Panc1 (cell line): Measurements from ENCODE around the gene MMP3.

Experiments used
- POLR2AphosphoS5 ChIP-seq: IDR thresholded peaks from 2 replicates; pipeline ENCODE4 v1.6.1; 2012; ENCODE audit warnings: mild to moderate bottlenecking, low read depth, low read length, moderate library complexity
- SIN3A ChIP-seq: IDR thresholded peaks from 2 replicates; pipeline ENCODE4 v1.6.1; 2012; ENCODE audit warnings: low read depth, mild to moderate bottlenecking, low read length, moderate library complexity, borderline replicate concordance; ENCODE audit not compliant: insufficient read depth
- TCF7L2 ChIP-seq: IDR thresholded peaks from 2 replicates; pipeline ENCODE4 v1.6.1; 2011; ENCODE audit warnings: mild to moderate bottlenecking, low read depth, low read length, inconsistent platforms
- TF ChIP-seq, protein P1 (sequence below): fragments of 450-650 bp; IDR thresholded peaks from 2 replicates; pipeline ENCODE4 v1.5.1; 2017; ENCODE audit warnings: mild to moderate bottlenecking
- TF ChIP-seq, protein P2 (sequence below), 2 experiments: IDR thresholded peaks; 2 replicates each; pipeline ENCODE4 v1.6.1; 2011 to 2012; ENCODE audit warnings: low read depth in 2 of 2, control low read depth in 1 of 2, low read length in 1 of 2, mild to moderate bottlenecking in 1 of 2, moderate library complexity in 1 of 2; ENCODE audit not compliant: insufficient read depth in 1 of 2

DNA sequence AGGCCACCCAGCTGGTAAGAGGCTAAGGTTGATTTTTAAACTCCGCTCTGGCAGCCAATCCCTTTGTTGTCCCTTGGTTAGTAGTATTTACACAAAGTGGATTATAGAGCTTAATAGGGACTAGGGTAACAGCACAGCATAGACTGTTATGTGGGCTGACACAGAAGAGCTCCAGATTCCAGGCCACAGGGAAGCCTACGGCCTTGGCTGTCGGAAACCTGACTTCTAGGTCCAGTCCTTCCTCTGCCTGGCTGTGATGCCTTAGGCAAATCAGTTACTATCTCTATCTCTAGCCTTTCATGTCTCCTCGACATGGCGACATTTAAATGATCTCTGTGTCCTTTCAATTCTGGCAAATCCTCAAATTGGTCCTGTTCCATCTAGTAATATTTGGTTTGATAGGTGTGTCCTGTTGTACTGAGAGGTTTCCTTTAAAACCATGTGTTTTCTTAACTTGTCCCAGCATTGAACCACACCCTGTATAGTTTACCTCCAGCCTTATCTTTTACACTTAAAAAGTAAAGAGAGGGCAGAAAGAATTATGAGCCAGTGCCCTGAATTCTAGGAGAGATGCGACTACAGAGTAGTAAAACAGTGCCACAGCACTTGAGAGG, 49.6 kb downstream of the MMP3 start:
- TF ChIP-seq, protein P1, sequence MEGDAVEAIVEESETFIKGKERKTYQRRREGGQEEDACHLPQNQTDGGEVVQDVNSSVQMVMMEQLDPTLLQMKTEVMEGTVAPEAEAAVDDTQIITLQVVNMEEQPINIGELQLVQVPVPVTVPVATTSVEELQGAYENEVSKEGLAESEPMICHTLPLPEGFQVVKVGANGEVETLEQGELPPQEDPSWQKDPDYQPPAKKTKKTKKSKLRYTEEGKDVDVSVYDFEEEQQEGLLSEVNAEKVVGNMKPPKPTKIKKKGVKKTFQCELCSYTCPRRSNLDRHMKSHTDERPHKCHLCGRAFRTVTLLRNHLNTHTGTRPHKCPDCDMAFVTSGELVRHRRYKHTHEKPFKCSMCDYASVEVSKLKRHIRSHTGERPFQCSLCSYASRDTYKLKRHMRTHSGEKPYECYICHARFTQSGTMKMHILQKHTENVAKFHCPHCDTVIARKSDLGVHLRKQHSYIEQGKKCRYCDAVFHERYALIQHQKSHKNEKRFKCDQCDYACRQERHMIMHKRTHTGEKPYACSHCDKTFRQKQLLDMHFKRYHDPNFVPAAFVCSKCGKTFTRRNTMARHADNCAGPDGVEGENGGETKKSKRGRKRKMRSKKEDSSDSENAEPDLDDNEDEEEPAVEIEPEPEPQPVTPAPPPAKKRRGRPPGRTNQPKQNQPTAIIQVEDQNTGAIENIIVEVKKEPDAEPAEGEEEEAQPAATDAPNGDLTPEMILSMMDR = no peak
- TF ChIP-seq POLR2AphosphoS5 (no peak), SIN3A (no peak), TCF7L2 (no peak)
- TF ChIP-seq, protein P2, sequence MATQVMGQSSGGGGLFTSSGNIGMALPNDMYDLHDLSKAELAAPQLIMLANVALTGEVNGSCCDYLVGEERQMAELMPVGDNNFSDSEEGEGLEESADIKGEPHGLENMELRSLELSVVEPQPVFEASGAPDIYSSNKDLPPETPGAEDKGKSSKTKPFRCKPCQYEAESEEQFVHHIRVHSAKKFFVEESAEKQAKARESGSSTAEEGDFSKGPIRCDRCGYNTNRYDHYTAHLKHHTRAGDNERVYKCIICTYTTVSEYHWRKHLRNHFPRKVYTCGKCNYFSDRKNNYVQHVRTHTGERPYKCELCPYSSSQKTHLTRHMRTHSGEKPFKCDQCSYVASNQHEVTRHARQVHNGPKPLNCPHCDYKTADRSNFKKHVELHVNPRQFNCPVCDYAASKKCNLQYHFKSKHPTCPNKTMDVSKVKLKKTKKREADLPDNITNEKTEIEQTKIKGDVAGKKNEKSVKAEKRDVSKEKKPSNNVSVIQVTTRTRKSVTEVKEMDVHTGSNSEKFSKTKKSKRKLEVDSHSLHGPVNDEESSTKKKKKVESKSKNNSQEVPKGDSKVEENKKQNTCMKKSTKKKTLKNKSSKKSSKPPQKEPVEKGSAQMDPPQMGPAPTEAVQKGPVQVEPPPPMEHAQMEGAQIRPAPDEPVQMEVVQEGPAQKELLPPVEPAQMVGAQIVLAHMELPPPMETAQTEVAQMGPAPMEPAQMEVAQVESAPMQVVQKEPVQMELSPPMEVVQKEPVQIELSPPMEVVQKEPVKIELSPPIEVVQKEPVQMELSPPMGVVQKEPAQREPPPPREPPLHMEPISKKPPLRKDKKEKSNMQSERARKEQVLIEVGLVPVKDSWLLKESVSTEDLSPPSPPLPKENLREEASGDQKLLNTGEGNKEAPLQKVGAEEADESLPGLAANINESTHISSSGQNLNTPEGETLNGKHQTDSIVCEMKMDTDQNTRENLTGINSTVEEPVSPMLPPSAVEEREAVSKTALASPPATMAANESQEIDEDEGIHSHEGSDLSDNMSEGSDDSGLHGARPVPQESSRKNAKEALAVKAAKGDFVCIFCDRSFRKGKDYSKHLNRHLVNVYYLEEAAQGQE (IDR thresholded peaks at IDR 0.05; ENCODE audit: insufficient read depth in 1 of 2, low read depth in 2 of 2, low read length in 1 of 2) = no peak
